A549 (cell line): ENCODE results near the gene KCNA1. TPM values are rescaled to one million over a fixed set of nuclear protein-coding genes. Genes with fewer than 3 reads are reported as not detected.

Experiments
- ATAC-seq, 2 experiments: fragments of 200-7000 bp in 1 of 2; fragments of >200 bp in 1 of 2; cut with Nextera tagmentation in 1 of 2; cut with Tn5 transposase in 1 of 2; 3 replicates each; pipeline versions ENCODE4 v1.8.0 to v1.9.1; 2018 to 2020; ENCODE audit warnings: mild to moderate bottlenecking in 1 of 2, moderate library complexity in 1 of 2
- CTCF ChIA-PET: fragments of 300-600 bp; sonication (Branson Sonifier 250); formaldehyde crosslinking; extraction: SDS; loops from one replicate; lab custom pipeline; 2021; ENCODE audit warnings: antibody characterized with exemption, inconsistent platforms; lab: Yijun Ruan, JAX
- POLR2A ChIA-PET: fragments of 350-600 bp; formaldehyde crosslinking; extraction: SDS; loops from one replicate; lab custom pipeline; 2021; ENCODE audit warnings: antibody characterized with exemption, inconsistent platforms; lab: Yijun Ruan, JAX
- DNase-seq, 2 experiments: peaks; one replicate each; pipeline versions ENCODE4 v3.0.0 to v3.0.0-alpha.2; 2011 to 2016; ENCODE audit warnings: low read depth in 1 of 2, low spot score in 1 of 2
- FAIRE-seq: peaks from 2 replicates; lab custom pipeline; 2011; peaks lifted over from hg19 to GRCh38; lab: Jason Lieb, UNC
- H3K27ac ChIP-seq, 2 experiments: fragments of >200 bp; sonication (Bioruptor Twin); formaldehyde crosslinking; 3 replicates each; pipeline ENCODE4 v1.5.1; 2016 to 2017
- H3K4me1 ChIP-seq: fragments of >200 bp; sonication (Bioruptor Twin); formaldehyde crosslinking; 3 replicates; pipeline ENCODE4 v1.6.1; 2016
- H3K4me2 ChIP-seq: fragments of >200 bp; sonication (Bioruptor Twin); formaldehyde crosslinking; 3 replicates; pipeline ENCODE4 v1.6.1; 2016
- H3K4me3 ChIP-seq: fragments of >200 bp; sonication (Bioruptor Twin); formaldehyde crosslinking; 3 replicates; pipeline ENCODE4 v1.5.1; 2016
- H3K9me3 ChIP-seq: fragments of >200 bp; sonication (Bioruptor Twin); formaldehyde crosslinking; 3 replicates; pipeline ENCODE4 v1.6.1; 2016
- CEBPB ChIP-seq, 2 experiments: fragments of >200 bp in 1 of 2; sonication (Bioruptor Twin) in 1 of 2; formaldehyde crosslinking in 1 of 2; IDR thresholded peaks; 2 replicates each; pipeline ENCODE4 v1.6.1; 2012 to 2016
- ELK1 ChIP-seq: fragments of 150-350 bp; IDR thresholded peaks from 2 replicates; pipeline ENCODE4 v1.6.1; 2014; ENCODE audit warnings: low read depth, mild to moderate bottlenecking, low read length
- EP300 ChIP-seq, 2 experiments: fragments of >200 bp; sonication (Bioruptor Twin); formaldehyde crosslinking; IDR thresholded peaks; 2 replicates in 1 of 2; 3 replicates in 1 of 2; pipeline ENCODE4 v1.6.1; 2016 to 2017
- FOSL2 ChIP-seq, 2 experiments: fragments of 450-650 bp in 1 of 2; fragments of >200 bp in 1 of 2; sonication (Bioruptor Twin) in 1 of 2; formaldehyde crosslinking; IDR thresholded peaks; 2 replicates each; pipeline versions ENCODE4 v1.5.0 to v1.6.1; 2016 to 2020; ENCODE audit warnings: mild to moderate bottlenecking in 1 of 2, moderate library complexity in 1 of 2
- HDAC2 ChIP-seq: fragments of 200-600 bp; sonication (generic); IDR thresholded peaks from 2 replicates; pipeline ENCODE4 v1.6.1; 2016
- HMGXB4 ChIP-seq: fragments of 250-450 bp; sonication (Bioruptor Pico); IDR thresholded peaks from 2 replicates; pipeline ENCODE4 v1.5.0; 2021; ENCODE audit warnings: mild to moderate bottlenecking, moderate library complexity, borderline replicate concordance
- HOXB13 ChIP-seq: fragments of 250-450 bp; sonication (Bioruptor Pico); IDR thresholded peaks from 2 replicates; pipeline ENCODE4 v1.5.0; 2020; ENCODE audit warnings: low read depth, mild to moderate bottlenecking, moderate library complexity
- HOXB5 ChIP-seq: fragments of 250-450 bp; sonication (Bioruptor Pico); IDR thresholded peaks from 2 replicates; pipeline ENCODE4 v1.5.0; 2020; ENCODE audit warnings: mild to moderate bottlenecking, moderate library complexity
- JUN ChIP-seq, 2 experiments: fragments of >200 bp; sonication (Bioruptor Twin); formaldehyde crosslinking; IDR thresholded peaks; 2 replicates in 1 of 2; 3 replicates in 1 of 2; pipeline ENCODE4 v1.6.1; 2016 to 2017
- JUNB ChIP-seq: fragments of >200 bp; sonication (Bioruptor Twin); formaldehyde crosslinking; IDR thresholded peaks from 2 replicates; pipeline ENCODE4 v1.6.1; 2016
- KDM1A ChIP-seq: fragments of 200-600 bp; sonication (generic); IDR thresholded peaks from 2 replicates; pipeline ENCODE4 v1.6.1; 2016; ENCODE audit warnings: low read depth, mild to moderate bottlenecking
- MAFK ChIP-seq: fragments of 450-650 bp; IDR thresholded peaks from 2 replicates; pipeline ENCODE4 v1.6.1; 2014; ENCODE audit not compliant: partially characterized antibody
- MYC ChIP-seq: IDR thresholded peaks from 2 replicates; pipeline ENCODE4 v1.6.1; 2012; ENCODE audit warnings: mild to moderate bottlenecking, inconsistent platforms, low read length, improper control_type of control experiment, borderline replicate concordance
- NFE2L2 ChIP-seq: fragments of 150-350 bp; conservative IDR thresholded peaks from 2 replicates; pipeline ENCODE4 v1.6.1; 2014; ENCODE audit warnings: low read length
- PHF8 ChIP-seq: fragments of 200-600 bp; sonication (generic); IDR thresholded peaks from 2 replicates; pipeline ENCODE4 v1.6.1; 2016; ENCODE audit warnings: low read depth, mild to moderate bottlenecking, antibody characterized with exemption, moderate library complexity, borderline replicate concordance
- RAD21 ChIP-seq, 2 experiments: fragments of >200 bp in 1 of 2; sonication (Bioruptor Twin) in 1 of 2; formaldehyde crosslinking in 1 of 2; IDR thresholded peaks in 1 of 2; conservative IDR thresholded peaks in 1 of 2; 2 replicates in 1 of 2; 3 replicates in 1 of 2; pipeline ENCODE4 v1.6.1; 2012 to 2018; ENCODE audit warnings: inconsistent platforms in 1 of 2
- RARB ChIP-seq: fragments of 250-450 bp; sonication (Bioruptor Pico); IDR thresholded peaks from 2 replicates; pipeline ENCODE4 v1.8.0; 2021; ENCODE audit warnings: mild to moderate bottlenecking, moderate library complexity
- RCOR1 ChIP-seq: fragments of 150-350 bp; IDR thresholded peaks from 2 replicates; pipeline ENCODE4 v1.6.1; 2014; ENCODE audit warnings: antibody characterized with exemption, low read length, low read depth
- REST ChIP-seq: fragments of 200-600 bp; sonication (generic); IDR thresholded peaks from 2 replicates; pipeline ENCODE4 v1.6.1; 2016; ENCODE audit warnings: antibody characterized with exemption, mild to moderate bottlenecking, moderate library complexity
- RFX5 ChIP-seq: fragments of 450-650 bp; IDR thresholded peaks from 2 replicates; pipeline ENCODE4 v1.7.1; 2014; ENCODE audit warnings: antibody characterized with exemption, mild to moderate bottlenecking, moderate library complexity
- RNF2 ChIP-seq: fragments of 200-600 bp; sonication (generic); IDR thresholded peaks from 2 replicates; pipeline ENCODE4 v1.6.1; 2016; ENCODE audit warnings: low read depth, mild to moderate bottlenecking, antibody characterized with exemption, moderate library complexity, borderline replicate concordance
- ZNF302 ChIP-seq: fragments of 250-450 bp; sonication (Bioruptor Pico); IDR thresholded peaks from 2 replicates; pipeline ENCODE4 v1.9.0; 2021; ENCODE audit warnings: inconsistent platforms, mild to moderate bottlenecking, moderate library complexity
- WGBS: methylation state at CpG from one replicate; pipeline ENCODE4 v1.1.6; 2017; ENCODE audit errors: missing lambda C conversion rate; 5-methylcytosine and 5-hydroxymethylcytosine counted together
- polyA plus RNA-seq, 4 experiments: library from polyadenylated mRNA; depleted of rRNA in 3 of 4; stranded (reverse); fragments of >200 nt; fragmentation: RNase III in 1 of 4; extraction: RNeasy Plus Mini Kit Qiagen cat#74134 plus additional on column Dnase treatment in 1 of 4; gene quantifications; 2 replicates in 3 of 4; 3 replicates in 1 of 4; pipeline ENCODE4 v1.2.3, GENCODE V29; 2011 to 2017
- TF ChIP-seq, protein P1 (sequence below): fragments of >200 bp; sonication (Bioruptor Twin); formaldehyde crosslinking; IDR thresholded peaks from 2 replicates; pipeline ENCODE4 v1.6.1; 2016

The KCNA1 gene
- polyA plus RNA-seq, 2 of the 4 experiments (the other 2 are of a cell fraction): not detected

- H3K4me3 ChIP-seq: no peak overlapping the region
- no peak overlapping the region for H3K27ac ChIP-seq
- ChIA-PET POLR2A (no interaction called here), CTCF (interaction anchor here (0.8 to 1.3 kb wide), 3 partner anchors 9 to 130 kb away, joined by 3 to 5 read pairs (median 3); no protein-coding TSS in a partner anchor)
- DNase-seq (no peak), FAIRE-seq (no peak), ATAC-seq (no peak)
- H3K4me1 ChIP-seq: no peaks in the 10 kb centered on the region
- no peaks in the 10 kb centered on the region for H3K9me3 ChIP-seq
- WGBS: 22% methylated on average over 9 of the region's 9 CpGs
- H3K4me2 ChIP-seq: no peak overlapping the region
- TF ChIP-seq JUNB (no peak), PHF8 (no peak), MAFK (no peak), RNF2 (no peak), CEBPB (IDR thresholded peaks at IDR 0.05) (no peak), NFE2L2 (no peak), HOXB13 (CRISPR knock-in tag) (no peak), JUN (IDR thresholded peaks at IDR 0.05) (no peak), RCOR1 (no peak), HDAC2 (no peak), KDM1A (no peak)
- TF ChIP-seq, protein P1, sequence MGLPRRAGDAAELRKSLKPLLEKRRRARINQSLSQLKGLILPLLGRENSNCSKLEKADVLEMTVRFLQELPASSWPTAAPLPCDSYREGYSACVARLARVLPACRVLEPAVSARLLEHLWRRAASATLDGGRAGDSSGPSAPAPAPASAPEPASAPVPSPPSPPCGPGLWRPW: no peak
Observed at GRCh38 chr12:4864575-4864974, 45.1 kb upstream of the KCNA1 start.

DNA sequence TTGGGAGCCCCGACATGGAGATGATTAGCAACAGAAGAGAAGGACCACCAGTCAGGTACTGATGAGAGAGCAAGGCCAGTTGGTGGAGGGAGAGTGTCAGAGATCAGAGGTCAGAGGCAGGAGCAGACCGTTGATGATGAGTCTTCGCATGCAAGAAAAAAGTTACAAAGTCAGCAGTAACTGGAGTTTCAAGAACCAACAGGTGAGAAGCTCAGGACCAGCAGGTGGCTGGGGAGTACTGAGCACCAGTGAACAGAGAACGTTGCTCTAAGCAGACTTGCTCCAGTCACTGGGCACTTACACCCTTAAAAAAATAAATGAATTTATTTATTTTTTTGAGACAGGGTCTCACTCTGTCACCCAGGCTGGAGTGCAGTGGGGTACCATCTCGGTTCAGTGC lies 44.5 kb upstream of the KCNA1 start:
- no peak for ATAC-seq
- Histone ChIP-seq H3K9me3 (no peaks in the 10 kb centered on the region), H3K4me1 (no peaks in the 10 kb centered on the region), H3K4me3 (no peak overlapping the region), H3K27ac (no peak overlapping the region), H3K4me2 (no peak overlapping the region)
- no peak for FAIRE-seq
- CTCF ChIA-PET: interaction anchor here (1.1 to 7.1 kb wide), 3 partner anchors 9 to 130 kb away, joined by 3 to 80 read pairs (median 3); no protein-coding TSS in a partner anchor
- WGBS: 20% methylated on average over 5 of the region's 5 CpGs
- DNase-seq: no peak
- TF ChIP-seq HMGXB4 (no peak), ELK1 (no peak), RAD21 (conservative IDR thresholded peaks at IDR 0.05 in 1 of 2, IDR thresholded peaks at IDR 0.05 in 1 of 2) (no peak), FOSL2 (IDR thresholded peaks at IDR 0.05) (no peak), FOSL2 (CRISPR knock-in tag; IDR thresholded peaks at IDR 0.05) (no peak), RFX5 (no peak), MAFK (peak; percentile 28), KDM1A (no peak), EP300 (IDR thresholded peaks at IDR 0.05) (no peak)
- POLR2A ChIA-PET: no interaction called here

- DNase-seq (no peak), ATAC-seq (no peak), FAIRE-seq (no peak)
- H3K4me3 ChIP-seq: no peak overlapping the region
- no peak overlapping the region for H3K27ac ChIP-seq
- no peaks in the 10 kb centered on the region for H3K9me3 ChIP-seq
- TF ChIP-seq HOXB5 (no peak), MYC (no peak), RARB (no peak), ZNF302 (CRISPR knock-in tag) (no peak), REST (no peak)
- CTCF ChIA-PET: interaction anchor here (1.6 to 7.1 kb wide), 2 partner anchors 10 to 17 kb away, joined by 4 to 80 read pairs; no protein-coding TSS in a partner anchor
- POLR2A ChIA-PET: no interaction called here
- 17% methylated on average over 9 of the region's 9 CpGs for WGBS
- H3K4me2 ChIP-seq: no peak overlapping the region
- no peaks in the 10 kb centered on the region for H3K4me1 ChIP-seq
Observed at GRCh38 chr12:4866299-4866698, 43.4 kb upstream of the KCNA1 start.
